Endothelial cell of hepatic sinusoid (primary cell): ENCODE results near the gene DNPH1.

Experiments
- in situ Hi-C: cut with HindIII; loops from 2 replicates; pipeline ENCODE4 v1.10.0; 2017; ENCODE audit warnings: low sequenced_read_pairs

Gene DNPH1

DNA sequence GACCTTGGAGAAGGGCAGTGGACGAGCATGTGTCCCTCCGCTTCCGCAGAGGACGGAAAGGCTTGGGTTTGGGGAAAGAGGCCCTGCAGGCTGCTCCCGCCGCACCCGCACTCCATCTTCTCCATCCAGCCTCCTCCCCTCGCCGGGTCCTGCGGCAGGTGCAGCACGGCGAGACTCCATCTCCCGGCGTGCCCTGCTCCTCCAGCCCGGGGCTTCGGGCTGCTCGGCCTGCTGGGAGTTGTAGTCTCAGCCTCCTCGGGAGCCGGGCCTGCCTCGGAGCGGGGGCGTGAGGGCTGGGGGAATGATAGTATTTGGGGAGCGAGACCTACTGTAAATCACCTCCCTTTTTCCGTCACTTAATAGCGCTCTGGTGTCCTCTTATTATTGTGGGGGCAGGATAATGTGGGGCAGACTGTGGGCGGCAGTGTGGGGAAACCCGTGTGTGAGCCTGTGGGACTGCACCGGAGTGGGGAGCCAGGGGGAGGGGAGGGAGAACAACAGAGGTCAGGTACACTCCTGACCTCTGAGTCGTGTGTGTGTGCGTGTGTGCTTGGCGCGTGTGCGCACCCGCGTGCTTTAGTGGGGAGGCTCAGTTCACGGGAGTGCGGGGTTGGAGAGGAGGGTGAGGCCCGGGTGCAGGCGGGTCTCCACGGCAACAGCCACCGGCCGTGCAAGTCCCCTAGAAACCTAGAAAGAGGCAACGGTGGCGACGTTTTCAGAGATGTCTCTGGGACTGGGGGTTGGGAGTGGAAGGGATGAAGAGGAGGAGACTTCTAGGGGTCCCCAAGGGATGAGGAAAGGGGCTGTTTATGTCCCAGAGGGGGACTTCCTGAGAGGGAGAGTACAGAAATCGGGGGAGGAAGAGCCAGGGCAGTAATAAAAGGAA is 18.1 kb upstream of the DNPH1 start:
- in situ Hi-C loops = no loop called here

DNA sequence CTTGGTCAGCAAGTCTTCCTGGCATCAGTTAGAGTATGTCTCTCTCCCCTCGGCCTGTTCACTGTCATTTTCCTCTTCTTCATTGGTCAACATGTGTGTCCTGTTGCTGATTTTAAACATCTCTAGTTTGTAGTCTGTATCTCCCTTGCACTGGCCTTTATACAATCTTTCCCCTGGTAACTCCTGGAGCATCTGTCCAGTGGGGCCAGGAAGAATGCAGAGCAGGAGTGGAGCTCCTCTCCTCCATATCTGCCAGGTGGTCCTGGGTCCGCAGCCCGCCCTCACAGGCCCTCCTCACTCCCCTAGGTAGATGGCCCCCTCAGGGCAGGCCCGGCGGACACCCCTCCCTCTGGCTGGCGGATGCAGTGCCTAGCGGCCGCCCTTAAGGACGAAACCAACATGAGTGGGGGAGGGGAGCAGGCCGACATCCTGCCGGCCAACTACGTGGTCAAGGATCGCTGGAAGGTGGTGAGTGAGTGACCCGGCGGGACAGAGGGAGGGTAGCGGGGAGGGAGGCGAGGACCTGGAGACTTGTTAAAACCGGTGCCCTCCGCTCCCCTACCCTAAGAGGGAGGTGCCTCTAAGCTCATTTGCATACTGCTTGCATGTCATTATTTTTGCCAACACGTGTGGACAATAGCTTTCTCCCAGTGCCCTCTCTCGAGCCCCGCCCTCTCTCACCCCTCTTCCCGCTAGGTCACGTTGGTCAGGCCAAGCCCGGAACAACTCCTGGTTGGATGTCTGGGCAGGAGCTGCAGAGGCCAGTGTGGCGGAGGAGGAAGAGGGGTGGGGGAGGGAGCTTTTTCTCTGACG is 17.2 kb upstream of the DNPH1 start:
- in situ Hi-C loops = no loop called here

- in situ Hi-C loops = no loop called here
Observed at GRCh38 chr6:43243664-43244321, 14.5 kb upstream of the DNPH1 start.

- in situ Hi-C loops = no loop called here
Observed at GRCh38 chr6:43242908-43243663, 13.8 kb upstream of the DNPH1 start, which contains the start of gene TTBK1. Gene TTBK1, plus strand, starts transcription at chr6:43243481. Its CDS starts 3,180 bp downstream, at chr6:43246661.

GRCh38 chr6:43241446-43241845 is 12.2 kb upstream of the DNPH1 start:
- in situ Hi-C loops = no loop called here

DNA sequence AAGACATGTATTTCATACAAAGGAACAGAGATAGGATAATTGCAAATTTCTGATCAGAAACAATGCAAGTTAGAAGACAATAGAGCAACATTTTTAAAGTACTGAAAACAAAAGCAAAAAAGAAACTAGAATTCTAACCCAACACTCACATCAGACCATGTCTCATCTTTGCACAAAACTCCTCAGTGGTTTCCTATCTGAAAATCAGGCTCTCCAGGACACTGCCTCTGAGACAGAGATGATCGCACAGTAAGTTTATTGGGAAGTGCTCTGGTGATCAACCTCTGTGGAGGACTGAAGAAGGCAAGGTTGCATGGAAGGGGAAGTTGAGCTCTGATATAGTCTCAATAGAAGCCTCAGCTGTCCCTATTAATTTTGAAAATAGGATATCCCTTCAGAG is 11.7 kb upstream of the DNPH1 start:
- in situ Hi-C loops = no loop called here

GRCh38 chr6:43239054-43239453 is 9.8 kb upstream of the DNPH1 start:
- in situ Hi-C loops = no loop called here

DNA sequence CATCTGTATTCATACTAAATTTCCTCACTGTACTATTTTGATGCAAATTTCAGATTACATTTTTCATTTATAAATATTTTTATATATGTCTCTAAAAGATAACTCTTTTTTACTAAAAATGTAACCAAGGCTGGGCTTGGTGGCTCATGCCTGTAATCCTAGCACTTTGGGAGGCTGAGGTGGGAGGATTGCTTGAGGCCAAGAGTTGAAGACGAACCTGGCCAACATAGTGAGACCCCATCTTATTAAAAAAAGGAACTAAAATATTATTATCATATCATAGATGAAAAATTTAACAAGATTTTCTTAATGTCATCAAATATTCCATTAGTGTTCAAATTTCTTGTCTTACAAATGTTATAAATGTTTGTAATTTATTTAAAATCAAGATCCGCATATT is 6.6 kb upstream of the DNPH1 start:
- in situ Hi-C loops = no loop called here

DNA sequence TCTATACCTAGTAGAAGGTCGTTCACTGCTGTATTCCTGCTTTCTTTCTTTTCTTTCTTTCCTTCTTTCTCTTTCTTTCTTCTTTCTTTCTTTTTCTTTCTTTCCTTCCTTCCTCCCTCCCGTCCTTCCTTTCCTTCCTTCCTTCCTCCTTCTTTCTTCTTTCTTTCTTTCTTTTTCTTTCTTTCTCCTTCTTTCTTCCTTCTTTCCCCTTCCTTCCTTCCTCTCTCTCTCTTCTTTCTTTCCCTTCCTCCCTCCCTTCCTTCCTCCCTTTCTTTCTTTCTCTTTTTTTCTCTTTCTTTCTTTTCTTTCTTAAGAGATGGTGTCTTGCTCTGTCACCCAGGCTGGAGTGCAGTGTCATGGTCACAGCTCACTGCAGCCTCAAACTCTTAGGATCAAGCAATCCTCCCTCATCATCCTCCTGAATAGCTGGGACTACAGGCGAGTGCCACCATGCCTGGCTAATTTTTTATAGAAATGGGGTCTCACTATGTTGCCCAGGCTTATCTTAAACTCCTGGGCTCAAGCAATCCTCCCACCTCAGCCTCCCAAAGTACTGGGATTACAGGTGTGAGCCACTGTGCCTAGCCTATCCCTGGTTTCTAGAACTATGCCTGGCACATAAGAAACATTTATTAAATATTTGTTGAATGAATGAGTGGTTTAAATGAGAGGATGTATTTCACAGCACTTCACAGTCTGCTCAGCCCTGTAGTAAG is 2.6 kb upstream of the DNPH1 start:
- in situ Hi-C loops = no loop called here

GRCh38 chr6:43231053-43231452 is 1.8 kb upstream of the DNPH1 start:
- in situ Hi-C loops = no loop called here

- in situ Hi-C loops = no loop called here
Observed at GRCh38 chr6:43229803-43230620, 731 bp upstream of the DNPH1 start.

GRCh38 chr6:43226192-43226851 is 3.0 kb downstream of the DNPH1 start:
- in situ Hi-C loops = no loop called here

DNA sequence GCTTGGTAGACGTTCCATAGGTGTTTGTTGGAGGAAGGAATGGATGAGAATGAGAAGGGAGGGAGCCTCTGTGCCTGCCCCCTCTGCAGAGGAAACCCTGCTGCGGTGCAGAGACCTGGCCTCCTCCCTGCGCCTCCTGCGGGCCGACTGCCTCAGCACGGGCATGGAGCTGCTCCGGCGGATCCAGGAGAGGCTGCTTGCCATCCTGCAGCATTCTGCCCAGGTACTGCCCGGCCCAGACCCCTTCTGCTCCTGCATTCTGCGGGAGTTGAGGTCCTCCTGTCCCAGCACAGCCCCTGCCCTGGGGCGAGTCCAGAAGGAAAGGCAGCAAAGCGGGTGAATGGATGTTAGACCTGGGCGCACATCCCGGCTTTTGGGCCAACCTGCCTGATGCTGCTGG is 6.1 kb downstream of the DNPH1 start:
- in situ Hi-C loops = no loop called here

- in situ Hi-C loops = no loop called here
Observed at GRCh38 chr6:43222418-43223059, 6.7 kb downstream of the DNPH1 start.

DNA sequence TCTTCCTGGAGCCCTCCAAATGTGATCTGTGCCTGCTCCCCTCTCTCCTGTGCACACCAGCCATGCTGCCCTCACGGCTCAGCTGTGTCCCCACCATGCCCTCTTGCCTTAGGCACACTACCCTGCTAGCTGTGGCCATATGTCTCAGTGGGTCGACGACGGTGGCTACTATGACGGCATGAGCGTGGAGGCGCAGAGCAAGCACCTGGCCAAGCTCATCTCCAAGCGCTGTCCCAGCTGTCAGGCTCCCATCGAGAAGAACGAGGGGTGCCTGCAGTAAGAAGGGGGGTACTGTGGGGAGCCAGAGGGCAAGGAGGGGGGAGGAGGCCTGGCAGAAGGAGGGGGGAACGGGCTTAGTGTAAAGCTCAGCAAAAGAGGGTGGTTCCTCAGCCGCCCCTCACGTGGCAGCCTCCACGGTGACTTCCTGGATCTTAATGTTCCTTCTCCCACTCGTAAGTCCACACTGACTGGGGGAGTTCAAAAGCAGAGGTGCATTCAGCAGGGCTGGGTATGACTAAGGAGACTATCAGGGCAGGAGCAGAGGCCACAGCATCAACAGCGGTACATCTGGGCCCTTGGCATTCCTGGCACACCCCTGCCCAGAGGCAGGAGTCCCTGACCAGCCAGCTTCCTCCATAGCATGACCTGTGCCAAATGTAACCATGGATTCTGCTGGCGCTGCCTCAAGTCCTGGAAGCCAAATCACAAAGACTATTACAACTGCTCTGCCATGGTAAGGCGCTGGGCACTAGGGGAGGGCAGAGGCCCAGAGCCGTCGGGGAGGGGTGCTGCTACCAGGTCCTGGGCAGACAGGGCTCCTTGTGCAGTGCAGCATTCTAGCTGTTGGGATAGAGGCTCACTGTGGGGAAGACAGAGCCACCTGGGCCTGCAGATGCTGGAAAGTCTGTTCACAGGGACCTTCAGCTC is 8.0 kb downstream of the DNPH1 start:
- in situ Hi-C loops = no loop called here

GRCh38 chr6:43220439-43220951 is 8.8 kb downstream of the DNPH1 start:
- in situ Hi-C loops = no loop called here

DNA sequence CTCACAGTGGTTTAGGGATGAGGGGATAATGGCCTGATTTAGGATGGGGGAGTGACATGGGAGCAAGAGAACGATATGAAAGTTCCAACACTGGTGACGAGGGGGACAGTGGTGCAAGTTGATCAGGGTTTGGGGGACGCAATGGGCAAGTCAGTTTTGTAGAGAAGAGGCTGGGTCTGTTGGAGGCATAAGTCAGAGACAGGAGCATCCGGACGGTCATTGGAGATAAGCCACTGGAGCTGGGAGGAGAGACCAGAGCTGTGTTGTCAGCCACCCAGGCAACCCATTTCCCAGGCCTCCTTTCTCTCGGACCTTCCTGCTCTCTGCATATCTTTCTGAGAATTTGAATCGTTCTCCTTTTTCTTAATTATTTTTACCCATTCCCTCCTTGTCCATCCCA is 9.5 kb downstream of the DNPH1 start:
- in situ Hi-C loops = loop anchor here (5.0 kb wide), 2 partner anchors 38 to 97 kb away; partner anchors contain the start of gene CUL9
